Endodermal cell (in vitro differentiated cells): ENCODE results near the gene ZNF462. TPM values are rescaled to one million over a fixed set of nuclear protein-coding genes. Genes with fewer than 3 reads are reported as not detected.

Experiments
- DNase-seq: peaks from one replicate; pipeline ENCODE4 v3.0.0-alpha.2; 2017
- H3K27ac ChIP-seq: 2 replicates; pipeline ENCODE4 v1.5.1; 2013; ENCODE audit warnings: mild to moderate bottlenecking, low read depth, low read length, moderate library complexity
- H3K27me3 ChIP-seq: 2 replicates; pipeline ENCODE4 v1.6.1; 2013; ENCODE audit warnings: mild to moderate bottlenecking, low read length, moderate library complexity; ENCODE audit not compliant: insufficient read depth, control insufficient read depth, poor library complexity, severe bottlenecking
- H3K36me3 ChIP-seq: 2 replicates; pipeline ENCODE4 v1.7.0; 2013; ENCODE audit warnings: mild to moderate bottlenecking, low read length, moderate library complexity; ENCODE audit not compliant: control insufficient read depth, insufficient read depth
- H3K4me1 ChIP-seq: one replicate; pipeline ENCODE4 v1.7.0; 2013; ENCODE audit warnings: low read length; ENCODE audit not compliant: control insufficient read depth, insufficient read depth
- H3K4me3 ChIP-seq: 2 replicates; pipeline ENCODE4 v1.5.1; 2013; ENCODE audit warnings: mild to moderate bottlenecking, low read length, moderate library complexity
- H3K9ac ChIP-seq: 2 replicates; pipeline ENCODE4 v1.6.1; 2013; ENCODE audit warnings: mild to moderate bottlenecking, low read length, moderate library complexity; ENCODE audit not compliant: poor library complexity, severe bottlenecking; ENCODE audit errors: extremely low read depth
- H3K9me3 ChIP-seq: 2 replicates; pipeline ENCODE4 v1.6.1; 2013; ENCODE audit warnings: mild to moderate bottlenecking, low read length, moderate library complexity; ENCODE audit not compliant: control insufficient read depth
- H3K27ac Mint-ChIP-seq: 2 replicates; pipeline ENCODE4 v1.8.0; 2020; ENCODE audit warnings: mixed read lengths
- H3K27me3 Mint-ChIP-seq: 2 replicates; pipeline ENCODE4 v1.8.0; 2021; ENCODE audit warnings: mild to moderate bottlenecking, mixed read lengths; ENCODE audit not compliant: insufficient read depth
- H3K36me3 Mint-ChIP-seq: 2 replicates; pipeline ENCODE4 v1.8.0; 2020; ENCODE audit warnings: low read depth, mixed read lengths
- H3K4me1 Mint-ChIP-seq: 2 replicates; pipeline ENCODE4 v1.8.0; 2020; ENCODE audit warnings: mixed read lengths
- H3K4me3 Mint-ChIP-seq: 2 replicates; pipeline ENCODE4 v1.8.0; 2020; ENCODE audit warnings: mild to moderate bottlenecking, moderate library complexity, mixed read lengths
- H3K9me3 Mint-ChIP-seq: 2 replicates; pipeline ENCODE4 v1.8.0; 2020; ENCODE audit warnings: mild to moderate bottlenecking, mixed read lengths
- CTCF ChIP-seq: fragments of 200-600 bp; sonication (generic); conservative IDR thresholded peaks from 2 replicates; pipeline ENCODE4 v1.5.0; 2021; ENCODE audit warnings: antibody characterized with exemption, mild to moderate bottlenecking
- WGBS, 2 experiments: methylation state at CpG; one replicate each; pipeline versions ENCODE4 v1.1.5 to v1.1.7; 2013; ENCODE audit warnings: missing lambda C conversion rate in 2 of 2, mixed read lengths in 1 of 2; ENCODE audit not compliant: insufficient coverage in 1 of 2, insufficient read length in 1 of 2; 5-methylcytosine and 5-hydroxymethylcytosine counted together
- total RNA-seq, 2 donors: library from RNA; stranded (reverse); fragmentation: NEBNext Ultra II Directional in 1 of 2; extraction: Animal tissue kit (Norgen Biotek cat#: 25700) in 1 of 2; gene quantifications; 2 replicates in 1 of 2; 3 replicates in 1 of 2; pipeline ENCODE4 v1.2.1, GENCODE V29; 2021

The ZNF462 gene
- total RNA-seq, 2 donors from 2014 or later = 68.2 to 88.4 TPM

DNA sequence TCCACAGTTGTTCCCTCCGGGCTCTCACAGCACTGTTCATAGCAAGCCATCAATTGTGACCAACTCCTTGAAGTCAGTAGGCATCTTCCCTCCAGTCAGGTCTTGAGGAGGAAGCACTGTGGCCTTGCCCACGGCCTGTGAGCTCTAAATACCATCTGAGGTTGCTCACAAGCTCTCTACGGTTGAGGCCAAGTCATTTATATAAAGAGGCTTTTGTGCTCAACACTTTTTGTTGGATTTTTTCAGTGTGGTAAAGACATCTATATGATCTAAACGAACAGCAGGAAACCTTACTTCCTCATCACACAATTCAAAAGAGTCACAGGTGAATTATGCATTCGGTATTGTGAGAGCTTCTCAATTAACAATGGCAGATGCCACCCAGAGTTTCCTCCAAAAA is 97.3 kb downstream of the ZNF462 start:
- Histone ChIP-seq H3K4me3 (no peak overlapping the region), H3K9me3 (peaks cover 13% of the 10 kb centered on the region), H3K4me1 (no peaks in the 10 kb centered on the region), H3K27me3 (no peaks in the 10 kb centered on the region), H3K27ac (no peak overlapping the region), H3K36me3 (peaks cover 78% of the 10 kb centered on the region), H3K9ac (no peak overlapping the region)
- no peak overlapping the region for H3K4me3 Mint-ChIP-seq
- H3K27ac Mint-ChIP-seq = no peak overlapping the region
- H3K27me3 Mint-ChIP-seq = no peaks in the 10 kb centered on the region
- peaks cover 78% of the 10 kb centered on the region for H3K36me3 Mint-ChIP-seq
- no peak for TF ChIP-seq CTCF
- 94 to 96% methylated on average over 4 to 5 of the region's 5 CpGs for WGBS, 2 experiments
- peaks cover 12% of the 10 kb centered on the region for H3K4me1 Mint-ChIP-seq
- DNase-seq = no peak
- peaks cover 10% of the 10 kb centered on the region for H3K9me3 Mint-ChIP-seq

DNA sequence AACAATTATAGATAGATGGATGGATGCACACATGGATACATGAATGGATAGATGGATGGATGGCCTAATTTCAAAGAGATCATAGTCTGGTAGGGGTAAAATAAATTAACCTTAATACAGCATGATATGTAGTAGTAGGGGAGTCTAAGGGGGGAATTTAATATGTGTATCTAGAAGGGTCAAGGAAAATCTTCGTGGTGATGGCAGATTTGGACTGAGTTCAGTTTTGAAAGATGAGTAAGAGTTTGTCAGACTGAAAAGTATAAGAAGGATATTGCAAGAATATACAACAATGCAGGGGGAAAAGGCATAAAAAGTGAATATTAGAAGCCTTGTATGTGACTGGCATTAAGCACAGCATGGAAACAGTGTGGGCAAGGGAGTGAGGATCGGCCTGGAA is 98.7 kb downstream of the ZNF462 start:
- WGBS, 2 experiments = 71 to 96% methylated on average over 2 of the region's 2 CpGs

DNA sequence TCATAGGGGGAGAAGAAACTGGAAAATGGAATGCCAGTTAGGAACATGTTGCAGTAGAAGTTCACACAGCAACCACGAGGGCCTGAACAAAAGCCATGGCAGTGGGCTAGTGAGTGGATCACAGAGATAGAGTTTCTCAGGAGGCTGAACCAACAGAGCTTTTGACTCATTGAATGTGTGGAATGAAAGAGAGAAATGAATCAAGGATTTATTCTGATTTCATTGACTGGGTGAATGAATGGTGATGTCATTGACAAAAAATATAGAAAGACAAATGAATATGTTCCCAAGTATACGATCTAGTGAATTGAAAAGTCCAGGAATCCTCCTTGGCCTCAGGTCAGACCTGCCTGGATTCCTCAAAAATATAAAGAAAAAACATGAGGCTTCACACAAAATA is 99.2 kb downstream of the ZNF462 start:
- H3K4me3 Mint-ChIP-seq = no peak overlapping the region
- no peaks in the 10 kb centered on the region for H3K27me3 Mint-ChIP-seq
- H3K4me1 Mint-ChIP-seq = peaks cover 10% of the 10 kb centered on the region
- peaks cover 10% of the 10 kb centered on the region for H3K9me3 Mint-ChIP-seq
- peaks cover 13% of the 10 kb centered on the region for H3K9me3 ChIP-seq
- H3K36me3 ChIP-seq = peaks cover 83% of the 10 kb centered on the region
- no peak for DNase-seq
- peak overlapping the region; percentile 73 for H3K27ac ChIP-seq
- TF ChIP-seq CTCF = no peak
- 97% methylated on average over 2 of the region's 2 CpGs for WGBS, 2 experiments
- no peaks in the 10 kb centered on the region for H3K4me1 ChIP-seq
- no peak overlapping the region for H3K9ac ChIP-seq
- no peak overlapping the region for H3K27ac Mint-ChIP-seq
- H3K27me3 ChIP-seq = no peaks in the 10 kb centered on the region
- H3K36me3 Mint-ChIP-seq = peaks cover 66% of the 10 kb centered on the region
- no peak overlapping the region for H3K4me3 ChIP-seq

More for the DNA sequence above, 98.7 kb downstream of the ZNF462 start:
- peaks cover 84% of the 10 kb centered on the region for H3K36me3 ChIP-seq
- peaks cover 71% of the 10 kb centered on the region for H3K36me3 Mint-ChIP-seq
- DNase-seq = no peak
- peaks cover 13% of the 10 kb centered on the region for H3K9me3 ChIP-seq
- H3K27me3 ChIP-seq = no peaks in the 10 kb centered on the region
- H3K4me1 ChIP-seq = no peaks in the 10 kb centered on the region
- no peak overlapping the region for H3K9ac ChIP-seq
- peaks cover 9% of the 10 kb centered on the region for H3K4me1 Mint-ChIP-seq
- no peak overlapping the region for H3K4me3 ChIP-seq
- H3K27me3 Mint-ChIP-seq = no peaks in the 10 kb centered on the region
- no peak overlapping the region for H3K4me3 Mint-ChIP-seq
- H3K9me3 Mint-ChIP-seq = peaks cover 10% of the 10 kb centered on the region
- H3K27ac Mint-ChIP-seq = no peak overlapping the region
- no peak for TF ChIP-seq CTCF
- H3K27ac ChIP-seq = peak overlapping the region; percentile 64
